Activated CD8-positive, alpha-beta memory T cell treated with anti-CD3 and anti-CD28 coated beads, Interleukin-2, amount 50 U/mL, for 1 hour (primary cell): ENCODE results near the gene LRBA.

Source experiments
- DNase-seq: peaks from one replicate; pipeline ENCODE4 v3.0.0-alpha.2; 2020; ENCODE audit errors: extremely low read depth

The LRBA gene

DNA sequence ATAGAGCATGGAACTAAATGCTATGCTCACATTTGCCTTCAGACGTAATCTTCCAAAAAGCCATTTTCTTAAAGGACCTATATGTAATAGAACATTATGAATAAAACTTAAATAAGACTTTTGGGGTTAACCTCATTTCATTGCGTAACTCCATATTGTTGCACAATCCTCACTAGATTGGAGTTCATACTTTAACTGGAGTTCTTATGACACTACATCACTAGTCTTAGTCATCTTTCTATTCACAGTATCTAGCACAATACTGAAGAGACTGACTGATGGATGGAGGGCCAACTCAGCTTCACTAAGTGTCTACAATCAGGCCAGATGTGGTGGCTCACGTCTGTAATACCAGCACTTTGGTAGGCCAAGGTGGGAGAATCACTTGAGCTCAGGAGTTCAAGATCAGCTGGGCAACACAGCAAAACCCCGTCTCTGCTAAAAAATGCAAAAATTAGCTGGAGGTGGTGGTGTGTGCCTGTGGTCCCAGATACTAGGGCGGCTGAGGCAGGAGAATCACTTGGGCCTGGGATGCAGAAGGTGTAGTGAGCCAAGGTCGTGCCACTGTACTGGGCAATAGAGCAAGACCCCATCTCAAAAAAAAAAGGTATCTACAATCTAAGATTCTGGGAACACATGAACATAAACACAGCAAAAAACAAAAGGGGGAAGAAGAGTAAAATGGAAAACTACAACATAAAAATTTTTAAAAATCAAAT is 513.9 kb downstream of the LRBA start:
- DNase-seq = no peak

DNA sequence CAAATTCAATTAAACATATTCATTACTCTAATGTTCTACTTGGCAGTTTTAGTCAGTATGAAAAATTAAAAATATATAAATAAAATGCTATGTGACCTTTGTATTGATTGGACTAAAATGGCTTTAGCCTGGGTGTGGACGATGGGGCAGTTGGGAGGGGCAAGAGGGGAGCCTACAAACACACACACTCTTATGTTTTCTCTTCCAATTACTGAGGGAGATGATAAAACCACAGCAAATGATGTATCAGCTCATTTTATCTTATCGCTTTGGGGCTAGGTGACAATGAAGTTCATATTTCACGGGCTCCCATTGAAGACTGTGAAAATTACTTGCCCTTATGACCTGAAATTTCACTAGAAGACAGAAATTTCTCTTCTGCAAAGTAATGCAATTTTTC is 517.5 kb downstream of the LRBA start:
- DNase-seq = no peak

DNA sequence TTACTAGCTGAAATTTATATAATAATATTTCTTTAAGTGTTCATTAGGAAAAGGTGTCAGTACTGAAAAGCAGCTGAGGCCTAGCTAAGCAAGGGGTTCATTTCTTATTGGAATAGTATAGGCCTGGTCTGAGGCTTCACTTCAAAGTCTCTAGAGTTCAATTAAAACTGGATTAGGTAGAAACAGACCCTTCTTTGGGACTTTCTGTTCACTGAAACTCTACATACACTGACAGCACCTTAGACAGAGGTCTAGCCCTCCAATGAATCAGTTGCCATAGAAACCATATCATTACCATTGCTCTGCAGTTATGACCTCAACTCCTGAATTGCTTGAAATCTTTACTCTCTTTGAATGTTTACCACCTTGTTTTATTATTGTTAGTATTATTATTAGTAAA is 519.5 kb downstream of the LRBA start:
- no peak for DNase-seq

DNA sequence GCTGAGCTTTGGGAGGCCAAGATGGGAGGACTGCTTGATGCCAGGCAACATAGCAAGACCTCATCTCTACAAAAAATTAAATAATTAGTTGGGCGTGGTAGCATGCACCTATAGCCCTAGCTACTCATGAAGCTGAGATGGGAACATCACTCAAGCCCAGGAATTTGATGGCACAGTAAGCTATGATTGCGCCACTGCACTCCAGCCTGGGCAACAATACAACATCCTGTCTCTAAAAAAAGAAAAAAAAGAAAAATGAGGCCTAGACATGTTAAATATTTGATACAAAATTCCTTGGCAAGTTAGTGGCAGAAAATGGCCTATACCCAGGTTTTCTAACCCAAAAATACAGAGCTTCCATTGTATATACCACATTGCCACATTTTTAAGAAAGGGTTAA is 521.2 kb downstream of the LRBA start:
- DNase-seq = no peak

DNA sequence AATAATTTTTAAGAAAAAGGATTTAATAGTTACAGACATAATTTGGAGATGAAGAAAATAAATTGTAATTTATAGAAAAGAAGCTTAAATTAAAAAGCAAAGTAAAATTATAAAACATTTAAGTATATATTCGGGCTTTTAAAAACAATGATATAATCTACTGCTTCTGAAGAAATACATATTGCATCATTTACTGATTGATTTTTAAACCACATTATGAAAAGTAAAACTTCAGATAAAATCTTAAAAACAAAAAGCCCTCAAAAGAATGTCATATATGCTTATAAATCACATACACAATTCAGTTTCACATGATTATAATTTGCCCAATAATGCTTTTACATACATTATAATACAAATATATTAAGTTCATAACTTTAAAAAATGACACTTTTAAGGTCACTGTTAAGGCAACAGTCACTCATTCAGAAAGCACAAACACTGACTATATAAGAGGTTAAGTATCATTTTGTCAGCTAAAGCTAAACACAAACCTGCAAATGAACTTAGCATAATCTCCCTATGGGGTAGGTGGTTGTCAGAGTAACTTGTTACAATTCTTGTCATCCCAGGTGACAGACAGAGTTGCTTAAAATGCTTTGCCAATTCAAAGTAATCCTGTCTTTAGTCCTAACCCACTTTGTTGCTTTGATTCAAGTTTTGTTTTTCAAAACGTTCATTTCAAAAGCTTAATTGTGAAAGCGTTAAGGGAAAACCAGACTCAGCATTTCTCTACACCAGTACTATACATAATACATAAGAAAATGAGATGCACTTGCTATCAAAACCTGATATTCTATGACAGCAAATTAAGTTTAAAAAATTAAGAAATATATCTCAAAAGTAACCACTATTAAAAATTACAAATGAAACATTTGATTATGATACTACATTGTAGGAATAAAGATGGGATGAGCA is 523.7 kb downstream of the LRBA start:
- no peak for DNase-seq

DNA sequence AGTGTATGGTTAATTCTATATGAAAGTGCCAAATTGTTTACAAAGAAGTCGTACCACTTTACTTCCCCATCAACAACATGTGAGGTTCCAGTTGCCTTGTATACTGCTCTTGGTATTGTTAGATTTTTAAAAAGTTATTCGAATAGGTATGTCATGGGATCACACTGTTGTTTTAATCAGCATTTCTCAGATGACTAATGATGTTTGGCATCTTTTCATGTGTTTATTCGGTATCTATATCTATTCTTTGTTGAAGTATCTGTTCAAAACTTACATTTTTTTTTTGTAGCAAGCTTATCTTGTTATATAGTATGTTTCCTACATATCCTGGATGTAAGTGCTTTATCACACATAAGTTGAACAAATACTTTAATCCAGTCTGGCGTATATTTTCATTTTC is 532.5 kb downstream of the LRBA start:
- no peak for DNase-seq

DNA sequence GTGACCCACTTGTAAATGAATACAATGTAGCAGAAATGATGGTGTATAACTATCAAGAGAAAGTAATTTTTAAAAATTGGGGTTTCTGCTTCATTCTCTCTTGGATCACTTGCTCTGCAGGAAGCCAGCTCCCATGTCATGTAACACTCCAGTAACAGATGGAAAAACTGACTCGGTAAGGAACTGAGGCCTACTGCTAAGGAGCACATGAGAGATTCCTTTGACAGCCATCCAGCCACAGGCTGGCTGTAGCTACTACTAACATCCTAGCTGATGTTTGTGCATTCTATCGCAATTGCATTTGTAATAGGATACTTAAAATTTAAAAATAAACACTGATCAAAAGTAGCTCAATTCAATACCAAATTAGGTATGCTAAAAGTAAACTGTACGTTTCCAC is 535.4 kb downstream of the LRBA start:
- no peak for DNase-seq

DNA sequence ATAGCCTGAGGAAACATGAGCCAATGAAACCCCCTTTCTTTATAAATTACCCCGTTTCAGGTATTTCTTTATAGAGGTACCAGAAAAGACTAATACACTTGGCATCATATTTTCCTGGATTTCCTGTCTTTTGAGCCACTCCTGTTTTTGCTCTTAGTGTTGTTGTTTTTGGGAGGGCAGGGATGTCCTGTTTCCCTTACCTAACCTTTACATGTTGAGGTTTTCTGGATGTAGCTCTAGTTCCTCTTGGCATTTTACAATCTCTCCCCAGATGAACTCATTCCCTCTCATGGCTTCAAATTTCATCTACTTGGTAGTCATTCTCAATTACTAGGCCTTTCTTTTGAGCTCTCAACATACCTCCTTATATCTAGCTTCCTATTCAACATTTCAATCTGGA is 537.2 kb downstream of the LRBA start:
- no peak for DNase-seq

DNA sequence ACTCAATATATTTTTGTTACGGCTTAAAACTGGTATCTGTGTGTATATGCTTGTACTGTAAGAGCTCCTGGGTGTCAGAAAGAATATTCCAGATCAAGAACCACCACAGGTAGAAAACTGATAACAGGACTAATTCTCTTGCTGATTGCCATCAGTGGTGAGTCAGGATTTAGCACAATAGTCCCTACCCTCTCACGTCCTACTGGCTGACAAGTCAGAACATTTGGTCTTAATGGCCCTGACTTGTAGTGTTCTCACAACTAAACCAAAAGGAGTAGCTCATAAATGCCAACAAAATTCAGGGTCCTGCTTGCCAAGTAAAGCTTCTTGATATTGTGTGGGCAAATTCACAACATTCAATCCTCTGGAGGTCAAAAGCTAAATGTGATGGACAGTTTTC is 538.3 kb downstream of the LRBA start:
- DNase-seq = no peak

DNA sequence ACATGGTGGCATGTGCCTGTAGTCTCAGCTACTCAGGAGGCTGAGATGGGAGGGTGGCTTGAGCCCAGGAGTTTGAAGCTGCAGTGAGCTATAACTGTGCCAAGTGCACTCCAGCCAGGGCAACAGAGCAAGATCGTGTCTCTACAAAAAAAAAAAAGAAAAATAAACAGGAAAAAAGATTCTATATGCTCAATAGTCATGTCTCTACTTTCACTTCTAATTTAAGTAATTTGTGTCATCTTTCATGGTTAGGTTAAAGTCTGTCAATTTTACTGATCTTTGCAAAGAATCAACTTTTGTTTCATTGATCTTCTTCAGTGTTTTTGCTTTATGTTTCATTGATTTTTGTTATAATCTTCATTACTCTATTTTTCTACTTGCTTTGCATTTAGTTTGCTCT is 539.3 kb downstream of the LRBA start:
- DNase-seq = no peak

DNA sequence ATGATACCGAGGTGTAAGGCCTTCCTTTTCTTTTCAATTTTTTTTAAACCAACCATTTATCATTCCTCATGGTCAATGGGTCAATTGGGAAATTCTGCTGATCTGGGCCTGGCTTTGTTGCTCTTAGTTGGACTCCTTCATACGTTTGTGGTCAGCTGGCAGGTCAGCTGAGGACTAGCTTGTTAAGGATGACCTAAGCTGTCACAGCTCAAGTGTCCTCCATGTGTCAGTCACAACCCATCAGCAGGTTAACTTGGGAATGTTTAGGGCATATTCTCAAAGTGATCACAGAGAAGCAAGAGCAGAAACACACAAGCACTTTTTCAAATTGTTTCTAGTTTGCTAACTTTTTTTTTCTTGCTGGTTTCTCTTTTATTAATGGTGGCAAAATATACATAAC is 550.6 kb downstream of the LRBA start:
- no peak for DNase-seq

DNA sequence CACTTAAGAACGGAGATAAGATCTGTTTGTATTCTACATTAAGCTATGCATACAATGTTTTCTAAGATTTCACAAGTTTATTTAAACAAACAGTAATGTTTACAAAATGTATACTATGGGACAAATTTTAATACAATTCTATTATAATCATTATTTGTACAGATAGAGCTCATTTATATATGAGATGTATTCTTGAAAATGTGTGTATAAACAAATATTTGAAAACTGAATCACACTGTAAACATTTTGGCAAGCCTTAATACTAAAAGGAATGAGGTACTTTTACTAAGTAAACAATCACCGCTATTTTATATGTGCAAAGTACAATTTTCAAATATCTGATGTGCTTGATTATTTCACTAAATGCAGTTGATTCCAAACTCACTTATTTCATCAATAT is 552.3 kb downstream of the LRBA start:
- no peak for DNase-seq

DNA sequence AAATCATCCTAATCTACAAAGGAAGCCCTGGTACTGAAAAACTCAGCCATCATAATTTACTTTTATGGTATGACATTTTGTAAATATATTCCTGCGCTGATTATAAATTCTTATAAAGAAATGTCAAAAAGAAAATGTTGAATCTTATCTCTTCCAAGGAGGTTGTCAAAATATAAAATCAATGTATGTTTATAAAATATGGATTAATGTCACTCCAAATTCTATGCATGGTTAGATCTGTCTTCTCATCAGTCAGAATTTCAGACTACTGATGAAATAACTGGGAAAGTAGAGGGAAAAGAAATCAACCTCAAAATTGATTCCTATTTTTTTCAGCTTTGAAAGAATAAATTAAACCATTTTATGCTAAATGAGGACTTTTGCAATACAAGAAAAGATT is 553.1 kb downstream of the LRBA start:
- DNase-seq = no peak

DNA sequence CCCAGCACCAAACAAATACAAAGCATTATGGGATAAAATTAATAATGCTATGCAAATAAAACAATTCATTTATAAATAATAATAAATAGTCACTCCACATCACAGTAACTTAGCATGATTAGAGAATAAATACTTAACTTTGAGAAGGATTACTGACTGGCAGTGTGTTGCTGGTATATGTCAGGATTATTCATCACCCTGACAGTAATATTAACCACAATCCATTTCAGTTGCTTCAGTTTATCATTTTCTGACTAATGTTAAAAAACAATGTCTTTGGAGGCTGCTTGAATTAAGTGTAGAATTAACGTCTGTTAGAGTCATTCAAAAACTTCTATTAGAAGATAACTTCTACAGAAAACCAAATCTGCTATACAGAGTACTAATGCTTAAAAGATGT is 557.3 kb downstream of the LRBA start:
- DNase-seq = no peak

DNA sequence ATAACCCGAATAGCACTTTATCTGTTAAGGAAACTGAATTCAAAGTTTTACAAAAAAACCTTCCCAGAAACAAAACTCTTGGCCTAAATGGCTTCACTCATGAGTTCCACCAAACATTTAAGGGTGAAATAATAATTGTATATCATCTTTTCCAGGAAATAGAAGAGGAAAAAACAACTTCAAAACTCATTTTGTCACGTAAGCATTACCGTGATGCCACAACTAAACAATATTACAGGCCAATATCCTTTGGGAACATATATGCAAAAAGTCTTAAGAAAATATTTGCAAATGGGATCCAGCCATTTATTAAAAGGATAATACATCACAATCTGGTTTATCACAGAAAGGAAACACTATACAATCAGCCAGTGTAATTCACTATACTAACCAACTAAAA is 563.2 kb downstream of the LRBA start:
- DNase-seq = no peak

DNA sequence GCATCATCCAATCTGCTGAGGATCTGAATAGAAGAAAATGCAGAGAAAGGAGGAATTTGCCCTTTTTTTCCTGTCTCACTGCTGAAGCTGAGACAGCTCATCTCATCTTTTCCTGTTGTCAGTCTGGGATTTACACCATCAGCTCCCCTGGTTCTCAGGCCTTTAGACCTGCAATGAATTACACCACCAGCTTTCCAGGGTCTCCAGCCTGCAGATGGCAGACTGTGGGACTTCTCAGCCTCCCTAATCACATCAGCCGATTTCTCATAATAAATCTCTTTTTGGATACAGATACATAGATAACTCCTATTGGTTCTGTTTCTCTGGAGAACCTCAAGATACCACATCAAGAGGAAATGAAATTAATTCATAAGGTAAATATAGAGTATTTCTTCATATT is 567.7 kb downstream of the LRBA start:
- no peak for DNase-seq

DNA sequence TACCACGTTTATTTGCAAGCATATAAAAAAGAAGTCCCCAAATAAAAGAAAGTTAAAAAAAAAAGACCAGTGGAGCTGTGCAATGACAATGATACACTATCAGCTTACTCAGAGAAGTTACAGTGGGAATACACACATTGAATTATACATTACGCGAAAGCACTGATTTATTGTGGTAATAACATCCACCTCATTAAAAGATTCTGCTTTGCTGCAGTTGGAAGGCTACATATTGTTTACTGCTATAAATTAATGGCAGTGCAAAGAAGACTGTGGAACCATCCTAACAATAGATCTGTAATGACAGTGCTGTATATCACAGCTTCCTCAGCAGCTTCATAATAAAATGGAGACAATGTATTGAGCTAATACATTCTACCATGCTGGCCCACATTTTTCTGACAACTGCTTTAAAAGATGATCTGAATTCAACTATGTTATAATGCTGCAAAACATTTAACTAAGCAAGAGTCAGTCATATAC is 575.6 kb downstream of the LRBA start:
- DNase-seq = no peak

DNA sequence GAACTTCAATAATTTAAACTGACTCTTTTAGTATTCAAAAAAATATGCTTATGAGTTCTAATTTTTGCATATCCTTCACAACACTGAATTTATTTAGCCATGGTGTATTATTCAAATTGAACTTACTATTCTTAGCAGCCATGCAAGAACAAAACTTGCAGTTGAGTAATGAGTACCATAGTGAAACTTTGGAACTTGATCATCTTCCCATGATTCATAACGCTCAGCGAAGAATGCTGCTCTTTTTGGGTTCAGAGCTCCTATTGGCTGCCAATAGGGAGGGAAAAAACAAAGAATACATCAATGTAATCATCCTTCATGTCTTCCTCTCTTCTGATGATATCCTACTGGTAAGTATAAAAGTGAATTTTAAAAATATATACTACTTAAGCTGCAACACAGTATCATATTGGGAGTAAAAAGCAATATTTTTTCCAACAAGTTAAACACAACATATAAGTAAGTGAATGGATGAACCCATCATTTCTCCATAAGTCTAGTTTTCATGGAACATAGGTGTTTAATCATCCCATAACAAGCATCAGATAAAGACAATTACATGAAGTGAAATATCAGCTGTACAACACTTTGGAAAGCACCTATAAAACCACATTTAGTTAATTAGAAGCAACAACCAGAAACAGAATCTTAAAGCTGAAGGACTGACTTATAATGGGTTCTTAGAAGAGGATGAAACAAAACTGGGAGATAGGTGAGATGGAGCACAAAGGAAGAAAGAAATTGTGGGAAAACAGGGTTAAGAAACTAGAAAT is 578.3 kb downstream of the LRBA start:
- no peak for DNase-seq

DNA sequence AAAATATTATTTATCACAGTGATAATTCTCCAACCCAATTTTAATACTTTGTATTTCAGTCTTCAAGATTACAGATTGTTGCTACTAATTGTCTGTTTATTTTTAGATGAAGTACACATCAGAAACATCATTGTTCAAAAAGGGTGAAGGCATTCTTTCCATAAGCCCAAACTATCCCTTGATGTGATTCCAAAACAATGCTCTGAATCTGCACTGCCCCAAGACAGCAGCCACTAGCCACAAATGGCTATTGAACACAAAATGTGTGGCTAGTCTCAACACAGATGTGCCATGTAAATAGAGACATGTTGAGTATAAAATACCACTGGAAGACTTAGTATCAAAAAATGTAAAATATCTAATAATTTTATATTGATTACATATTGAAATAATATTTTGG is 583.9 kb downstream of the LRBA start:
- DNase-seq = no peak

DNA sequence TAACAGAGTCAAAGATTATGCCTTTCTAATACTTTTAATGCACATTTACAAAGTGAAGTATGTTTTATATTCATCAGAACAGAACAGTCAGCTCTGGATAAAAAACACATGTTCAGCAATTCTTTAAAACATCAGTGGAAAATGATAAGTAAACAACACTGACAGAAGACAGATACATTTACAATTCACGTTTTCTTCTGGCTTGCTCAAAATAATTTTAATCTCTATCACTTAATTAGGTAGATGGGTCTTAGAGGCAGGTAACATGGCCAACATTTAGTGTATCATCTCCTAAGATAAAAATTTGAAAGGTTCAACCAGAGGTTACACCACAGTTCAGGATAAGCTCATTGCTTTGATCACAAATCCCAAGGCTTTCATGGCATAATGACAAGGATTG is 589.9 kb downstream of the LRBA start:
- no peak for DNase-seq

DNA sequence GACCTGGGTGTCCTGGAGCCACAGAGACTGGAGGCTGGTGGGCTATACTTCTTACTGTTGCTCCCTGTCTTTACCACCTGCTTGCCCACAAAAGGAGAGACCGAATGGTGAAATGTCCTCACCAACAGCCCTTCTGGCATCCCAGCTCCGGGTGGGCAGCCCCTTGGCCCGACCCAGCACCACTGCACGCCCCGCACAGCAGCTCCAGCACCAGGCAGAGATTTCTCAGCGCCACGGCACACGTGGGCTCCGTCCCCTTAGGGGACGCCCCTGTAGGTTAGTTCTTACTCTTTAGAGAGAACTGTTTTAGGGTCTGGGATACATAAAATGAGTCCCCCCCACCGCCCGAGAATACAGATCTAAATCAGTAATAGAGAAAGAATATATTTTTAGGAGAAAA is 591.6 kb downstream of the LRBA start:
- no peak for DNase-seq

DNA sequence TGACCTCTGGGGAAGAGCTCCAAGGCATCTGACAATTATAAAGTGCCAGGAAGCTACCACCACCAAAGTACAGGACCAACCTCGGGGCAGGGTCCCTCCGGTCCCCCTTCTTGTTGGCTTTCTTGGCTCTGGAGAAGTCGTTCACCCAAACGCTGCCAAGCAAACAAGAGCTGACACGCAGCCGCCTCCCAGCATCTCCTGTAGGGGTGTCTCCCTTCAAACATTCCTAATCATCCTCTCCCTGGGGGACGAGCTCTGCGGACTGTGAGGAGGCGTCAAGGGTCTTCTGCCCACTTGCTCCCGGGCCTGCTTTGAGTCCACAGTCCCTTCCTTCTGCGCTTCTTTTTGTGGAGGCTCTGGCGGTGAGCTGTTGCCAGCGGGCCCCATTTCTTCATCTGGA is 592.0 kb downstream of the LRBA start:
- no peak for DNase-seq

DNA sequence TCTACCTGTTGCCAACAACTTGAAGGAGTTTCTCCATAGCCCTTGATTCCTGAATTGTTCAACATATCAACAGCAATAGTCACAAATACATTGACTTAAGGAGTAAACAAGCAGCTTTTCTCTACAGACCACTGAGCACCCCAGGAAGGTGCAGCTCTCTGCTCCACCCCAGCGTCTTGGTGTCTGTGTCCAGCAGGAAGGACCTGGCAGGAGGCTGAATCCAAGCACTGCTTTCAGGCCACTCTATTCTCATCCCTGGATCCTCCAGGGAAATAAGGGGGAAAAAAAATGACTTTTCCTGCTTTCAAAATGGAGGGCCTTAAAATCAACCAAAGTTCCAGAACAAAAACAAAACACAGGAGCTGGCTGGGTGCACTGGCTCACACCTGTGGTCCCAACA is 593.5 kb downstream of the LRBA start:
- no peak for DNase-seq
